GM18511 (cell line): ENCODE measurements around the gene PTCHD1.

Source experiments
- ATAC-seq: cut with Tn5 transposase; IDR thresholded peaks from one replicate; pipeline ENCODE4 v1.9.1; 2021; ENCODE audit warnings: mild to moderate bottlenecking, moderate library complexity; ENCODE audit not compliant: unreplicated experiment

Gene PTCHD1

GRCh38 chrX:23344904-23345271 lies 10.2 kb downstream of the PTCHD1 start:
- ATAC-seq, result no peak

GRCh38 chrX:23356189-23356588 lies 21.5 kb downstream of the PTCHD1 start:
- no peak for ATAC-seq

- no peak for ATAC-seq
These were observed 29.8 kb downstream of the PTCHD1 start for GRCh38 chrX:23364416-23364815.

GRCh38 chrX:23365541-23365940 lies 30.9 kb downstream of the PTCHD1 start:
- no peak for ATAC-seq

- no peak for ATAC-seq
These were observed 32.3 kb downstream of the PTCHD1 start for GRCh38 chrX:23366914-23367313.

- no peak for ATAC-seq
These were observed 34.4 kb downstream of the PTCHD1 start for GRCh38 chrX:23369027-23369426.

- no peak for ATAC-seq
These were observed 37.7 kb downstream of the PTCHD1 start for GRCh38 chrX:23372220-23372902.

- ATAC-seq, result no peak
These were observed 38.6 kb downstream of the PTCHD1 start for GRCh38 chrX:23373129-23373804.

GRCh38 chrX:23374291-23374690 lies 39.6 kb downstream of the PTCHD1 start:
- ATAC-seq, result no peak

- no peak for ATAC-seq
These were observed 41.9 kb downstream of the PTCHD1 start for GRCh38 chrX:23376581-23376980.

GRCh38 chrX:23380581-23380980 lies 45.9 kb downstream of the PTCHD1 start:
- no peak for ATAC-seq

- no peak for ATAC-seq
These were observed 46.7 kb downstream of the PTCHD1 start for GRCh38 chrX:23381099-23382087.

- ATAC-seq, result no peak
These were observed 47.9 kb downstream of the PTCHD1 start for GRCh38 chrX:23382572-23382971.

- ATAC-seq, result no peak
These were observed 48.8 kb downstream of the PTCHD1 start for GRCh38 chrX:23383411-23383810.

- no peak for ATAC-seq
These were observed 50.6 kb downstream of the PTCHD1 start for GRCh38 chrX:23385242-23385641.

GRCh38 chrX:23386260-23386659 lies 51.6 kb downstream of the PTCHD1 start:
- ATAC-seq, result no peak

GRCh38 chrX:23386726-23387125 lies 52.1 kb downstream of the PTCHD1 start:
- ATAC-seq, result no peak

- no peak for ATAC-seq
These were observed 53.0 kb downstream of the PTCHD1 start for GRCh38 chrX:23387550-23388184.

GRCh38 chrX:23389196-23389792 lies 54.6 kb downstream of the PTCHD1 start:
- ATAC-seq, result no peak

- no peak for ATAC-seq
These were observed 56.3 kb downstream of the PTCHD1 start for GRCh38 chrX:23390979-23391378.

GRCh38 chrX:23392195-23392594 lies 57.5 kb downstream of the PTCHD1 start:
- ATAC-seq, result no peak
